Body of pancreas (tissue), 4 donors: ENCODE data around the gene PHF5A.

Experiments used
- POLR2A ChIP-seq, 3 donors: fragments of 450-650 bp; IDR thresholded peaks; one replicate each; pipeline ENCODE4 v1.6.1; 2016; ENCODE audit warnings: antibody characterized with exemption in 3 of 3, mild to moderate bottlenecking in 2 of 3
- TF ChIP-seq, protein P1 (sequence below), 7 experiments: fragments of 450-650 bp in 4 of 7; fragments of 200-600 bp in 3 of 7; sonication (generic) in 3 of 7; IDR thresholded peaks; one replicate each; pipeline ENCODE4 v1.5.1; 2016 to 2019; ENCODE audit warnings: antibody characterized with exemption in 7 of 7

DNA sequence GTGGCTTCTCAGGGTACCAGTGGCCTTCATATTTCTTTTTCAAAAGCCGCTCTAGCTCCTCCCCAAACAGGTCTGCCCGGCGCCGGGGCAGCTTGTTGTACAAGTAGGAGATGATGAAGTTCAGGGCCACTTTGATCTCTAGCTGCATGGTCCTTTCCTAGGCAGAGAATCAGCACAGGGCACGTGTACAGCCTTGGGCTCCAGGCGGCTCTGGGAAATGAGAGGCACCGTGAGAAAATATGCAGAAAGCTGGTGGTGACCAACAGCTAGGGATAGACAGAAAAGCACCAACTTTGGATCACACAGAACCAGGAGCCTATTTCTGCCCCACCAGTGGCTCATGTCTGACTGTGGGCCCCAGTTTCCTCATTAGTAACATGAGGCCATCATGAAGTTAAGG is 31.3 kb downstream of the PHF5A start:
- TF ChIP-seq, protein P1, sequence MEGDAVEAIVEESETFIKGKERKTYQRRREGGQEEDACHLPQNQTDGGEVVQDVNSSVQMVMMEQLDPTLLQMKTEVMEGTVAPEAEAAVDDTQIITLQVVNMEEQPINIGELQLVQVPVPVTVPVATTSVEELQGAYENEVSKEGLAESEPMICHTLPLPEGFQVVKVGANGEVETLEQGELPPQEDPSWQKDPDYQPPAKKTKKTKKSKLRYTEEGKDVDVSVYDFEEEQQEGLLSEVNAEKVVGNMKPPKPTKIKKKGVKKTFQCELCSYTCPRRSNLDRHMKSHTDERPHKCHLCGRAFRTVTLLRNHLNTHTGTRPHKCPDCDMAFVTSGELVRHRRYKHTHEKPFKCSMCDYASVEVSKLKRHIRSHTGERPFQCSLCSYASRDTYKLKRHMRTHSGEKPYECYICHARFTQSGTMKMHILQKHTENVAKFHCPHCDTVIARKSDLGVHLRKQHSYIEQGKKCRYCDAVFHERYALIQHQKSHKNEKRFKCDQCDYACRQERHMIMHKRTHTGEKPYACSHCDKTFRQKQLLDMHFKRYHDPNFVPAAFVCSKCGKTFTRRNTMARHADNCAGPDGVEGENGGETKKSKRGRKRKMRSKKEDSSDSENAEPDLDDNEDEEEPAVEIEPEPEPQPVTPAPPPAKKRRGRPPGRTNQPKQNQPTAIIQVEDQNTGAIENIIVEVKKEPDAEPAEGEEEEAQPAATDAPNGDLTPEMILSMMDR (IDR thresholded peaks at IDR 0.05) = no peak
- TF ChIP-seq POLR2A (IDR thresholded peaks at IDR 0.05) = no peak
